CD4-positive, alpha-beta T cell treated with Interleukin-17A for 4 hours (primary cell): Measurements from ENCODE around the gene NFE2L2.

Experiments
- DNase-seq: peaks from one replicate; pipeline ENCODE4 v3.0.0-alpha.2; 2020; ENCODE audit warnings: mixed read lengths

Gene NFE2L2

GRCh38 chr2:177264693-177265587, at the start of gene NFE2L2:
NFE2L2 (minus strand) TSS chr2:177264727; CDS start chr2:177264576, 151 bp downstream.
- DNase-seq = peak; percentile 93

GRCh38 chr2:177314194-177314593, 49.7 kb upstream of the NFE2L2 start:
- no peak for DNase-seq

DNA sequence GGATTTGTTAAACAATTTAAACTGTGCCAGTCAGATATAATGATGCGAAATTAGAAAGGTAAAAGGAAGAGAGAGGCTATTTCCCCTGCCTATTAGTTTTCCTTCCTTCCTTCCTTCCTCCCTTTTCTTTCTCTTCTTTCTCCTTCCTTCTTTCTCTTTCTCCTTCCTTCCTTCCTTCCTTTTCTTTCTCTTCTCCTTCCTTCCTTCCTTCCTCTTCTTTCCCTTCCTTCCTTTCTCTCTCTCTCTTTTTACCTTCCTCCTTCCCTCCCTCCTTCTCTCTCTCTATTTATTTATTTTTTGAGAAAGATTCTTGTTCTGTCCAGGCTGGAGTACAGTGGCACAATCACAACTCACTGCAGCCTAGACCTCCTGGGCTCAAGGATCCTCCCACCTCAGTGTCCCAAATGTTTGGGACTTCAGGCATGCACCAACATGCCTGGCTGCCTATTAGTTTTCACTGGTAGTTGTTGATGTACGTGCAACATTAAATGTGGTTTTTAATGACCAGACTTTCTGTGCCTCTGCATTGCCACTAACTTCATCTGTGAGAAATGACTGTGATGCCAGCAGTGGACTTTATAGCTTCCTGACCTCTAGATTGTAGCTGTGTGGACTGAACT, 48.7 kb upstream of the NFE2L2 start:
- DNase-seq = no peak

- no peak for DNase-seq
Observed at GRCh38 chr2:177312562-177312961, 48.0 kb upstream of the NFE2L2 start.

- peak; percentile 33 for DNase-seq
Observed at GRCh38 chr2:177309672-177310309, 45.3 kb upstream of the NFE2L2 start.

GRCh38 chr2:177306550-177306949, 42.0 kb upstream of the NFE2L2 start:
- DNase-seq = no peak

GRCh38 chr2:177303939-177304338, 39.4 kb upstream of the NFE2L2 start:
- no peak for DNase-seq

DNA sequence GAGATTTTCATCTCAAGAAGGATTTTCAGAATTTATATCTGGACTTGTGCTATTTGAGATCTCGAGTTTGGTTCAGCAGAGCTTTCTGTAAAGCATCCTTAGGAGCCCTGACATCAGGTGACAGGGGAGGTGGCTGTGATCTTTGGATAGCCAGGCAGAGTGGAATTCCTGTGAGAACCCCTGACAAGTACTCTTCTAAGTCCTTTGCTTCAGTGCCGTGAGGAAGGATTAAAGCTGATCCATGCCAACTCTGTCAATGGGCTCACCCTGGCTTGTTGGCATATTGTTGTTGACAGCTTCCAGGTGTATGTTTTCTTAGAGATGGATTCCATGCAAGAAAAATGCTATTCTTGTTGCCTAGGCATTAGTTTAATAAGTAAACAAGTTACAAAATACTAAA, 38.0 kb upstream of the NFE2L2 start:
- DNase-seq = no peak

- no peak for DNase-seq
Observed at GRCh38 chr2:177298191-177298590, 33.7 kb upstream of the NFE2L2 start.

DNA sequence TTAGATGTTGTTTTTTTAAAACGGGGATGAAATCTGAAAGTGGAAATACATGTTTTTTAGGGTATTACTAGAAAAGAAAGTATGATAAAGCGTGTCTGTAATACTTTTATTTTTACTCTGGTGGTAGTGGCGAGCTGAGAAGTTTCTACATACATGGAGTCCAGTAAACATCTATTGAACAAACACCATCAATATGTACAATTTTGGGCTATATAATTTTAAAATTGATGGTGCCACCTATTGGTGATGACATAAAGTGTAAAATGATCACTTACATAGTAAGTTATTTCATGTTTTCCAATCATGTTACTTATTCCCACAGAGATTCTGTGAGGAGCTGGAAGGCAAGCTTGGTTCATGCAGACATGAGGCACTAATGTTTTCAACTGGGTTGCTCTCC, 31.5 kb upstream of the NFE2L2 start:
- DNase-seq = no peak

DNA sequence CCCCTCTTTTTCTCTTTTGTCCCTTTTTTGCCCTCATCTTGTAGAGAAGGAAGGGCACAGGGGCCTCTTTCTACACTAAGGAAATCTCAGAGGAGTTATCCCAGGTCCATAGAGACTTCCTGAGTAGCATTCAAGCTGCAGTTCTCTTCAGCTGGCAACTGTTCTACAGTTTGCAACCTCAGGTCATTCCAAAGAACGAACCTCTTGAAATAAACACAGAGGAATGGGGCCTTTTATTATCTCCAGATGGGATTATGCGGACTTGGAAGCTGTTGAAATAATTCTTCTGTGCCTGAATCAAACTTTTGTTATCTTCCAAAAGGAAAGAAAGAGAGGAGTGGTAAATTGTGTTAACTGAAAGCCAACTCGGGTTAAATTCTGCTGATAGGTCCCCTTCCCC, 31.0 kb upstream of the NFE2L2 start:
- no peak for DNase-seq

- no peak for DNase-seq
Observed at GRCh38 chr2:177291701-177292100, 27.2 kb upstream of the NFE2L2 start.

- DNase-seq = peak; percentile 19
Observed at GRCh38 chr2:177289824-177290628, 25.5 kb upstream of the NFE2L2 start.

- DNase-seq = no peak
Observed at GRCh38 chr2:177287814-177288213, 23.3 kb upstream of the NFE2L2 start.

DNA sequence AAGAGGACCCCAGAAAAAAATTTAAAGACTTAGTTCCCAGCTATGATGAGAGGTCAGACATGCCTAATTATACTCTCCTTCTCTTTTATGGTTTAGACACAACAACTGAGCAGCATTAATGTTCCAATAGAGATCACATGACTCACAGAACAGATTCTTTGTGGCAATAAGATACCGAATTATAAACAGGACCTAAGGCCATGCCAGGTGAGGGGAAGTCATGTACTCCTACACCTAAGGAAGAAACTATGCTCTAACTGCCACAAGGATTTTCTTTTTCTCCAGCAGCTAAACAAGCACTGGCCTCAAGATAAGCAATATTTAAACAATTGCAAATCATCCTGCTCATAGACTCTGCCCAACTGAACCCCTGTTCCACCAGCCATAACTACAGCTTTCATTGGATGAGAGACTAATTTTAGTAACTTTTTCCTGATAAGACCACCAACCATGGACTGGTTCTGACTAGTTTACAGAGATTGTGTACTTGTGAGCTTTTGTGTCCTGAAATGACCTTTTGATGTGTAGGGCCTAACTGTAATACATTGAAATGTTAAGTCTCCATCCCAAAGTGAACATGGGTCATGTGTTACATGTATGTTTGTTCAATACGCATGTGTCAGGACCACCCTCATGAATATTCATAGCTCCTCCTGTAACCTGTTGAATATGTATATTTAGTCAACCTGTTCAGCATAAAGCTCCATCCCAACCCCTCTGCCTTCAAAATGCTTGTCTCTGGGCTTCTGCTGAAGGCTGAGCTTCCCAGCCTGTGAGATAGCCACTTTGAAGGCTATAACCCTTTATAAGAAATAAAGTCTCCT, 21.6 kb upstream of the NFE2L2 start:
- no peak for DNase-seq

DNA sequence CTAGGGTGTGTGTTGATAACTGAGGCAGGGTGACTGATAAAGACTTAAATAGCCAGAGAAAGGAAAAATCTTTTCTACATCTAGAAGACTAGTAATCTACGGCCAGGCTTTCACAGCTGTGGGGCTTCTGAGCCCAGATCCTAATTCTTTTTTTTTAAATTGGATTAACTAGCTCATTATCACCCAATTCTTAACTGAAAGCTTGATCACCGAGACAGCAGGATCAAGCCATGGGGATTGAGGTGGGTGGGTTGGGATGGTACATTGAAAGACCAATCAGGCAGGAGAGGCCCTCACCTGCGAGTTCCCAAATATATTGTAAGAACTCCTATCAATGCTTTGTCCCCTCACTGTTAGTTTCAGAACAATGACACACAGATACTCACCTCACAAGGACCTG, 20.0 kb upstream of the NFE2L2 start:
- no peak for DNase-seq

DNA sequence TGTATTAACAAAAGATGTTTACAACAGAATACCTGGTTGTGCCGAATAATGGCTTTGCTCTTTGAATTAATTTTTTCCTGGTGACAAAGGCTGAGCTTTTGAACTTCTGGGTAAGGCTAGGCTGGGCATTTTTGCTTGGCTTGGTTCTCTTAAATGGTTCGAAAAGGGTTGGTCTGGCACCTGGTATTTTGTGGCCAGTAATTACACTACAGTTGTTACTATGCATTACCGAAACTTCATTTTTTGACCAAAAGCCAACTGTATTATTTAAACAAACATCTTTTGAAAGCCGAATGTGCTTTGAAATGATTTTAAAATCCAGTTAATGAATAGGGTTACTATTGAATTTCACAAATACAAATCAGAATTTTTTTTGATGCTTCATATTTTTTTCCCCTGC, 19.4 kb upstream of the NFE2L2 start:
- DNase-seq = no peak

- DNase-seq = no peak
Observed at GRCh38 chr2:177282787-177283572, 18.5 kb upstream of the NFE2L2 start.

GRCh38 chr2:177282181-177282641, 17.7 kb upstream of the NFE2L2 start:
- DNase-seq = no peak

GRCh38 chr2:177281400-177282180, 17.1 kb upstream of the NFE2L2 start:
- DNase-seq = no peak
